Measurements from ENCODE around the gene TMEM179. TPM values are rescaled to one million over a fixed set of nuclear protein-coding genes. Genes with fewer than 3 reads are reported as not detected.

The TMEM179 gene
- total RNA-seq, 1 experiment from 2014 or later: 11.4 TPM

GRCh38 chr14:104591031-104591430 is 13.5 kb downstream of the TMEM179 start:
- H4K5ac ChIP-seq (ENCODE audit: insufficient read length, low read depth, low read length): no peak overlapping the region
- H3K4me1 Mint-ChIP-seq: peaks cover 0 to 5% of the 10 kb centered on the region in 2 experiments; a peak in 3 of 4 replicates
- no peaks in the 10 kb centered on the region for H3K27me3 ChIP-seq (ENCODE audit: insufficient read depth, low read length)
- H3T11ph ChIP-seq (ENCODE audit: low read length): no peak overlapping the region
- H3K14ac ChIP-seq (ENCODE audit: insufficient read depth, low read length): no peak overlapping the region
- no peaks in the 10 kb centered on the region for H3K79me1 ChIP-seq (ENCODE audit: insufficient read depth, low read depth, low read length, poor library complexity, severe bottlenecking)
- H2BK15ac ChIP-seq (ENCODE audit: low read depth, low read length): no peak overlapping the region
- no peak overlapping the region for H3K18ac ChIP-seq (ENCODE audit: insufficient read length, low read depth, low read length)
- no peak overlapping the region for H4K8ac ChIP-seq (replicated peaks; ENCODE audit: insufficient read length, low read depth, low read length)
- H3K23ac ChIP-seq (ENCODE audit: insufficient read length, low read depth, low read length): no peak overlapping the region
- H2AK5ac ChIP-seq (ENCODE audit: insufficient read length, low read length): no peak overlapping the region
- no peaks in the 10 kb centered on the region; a peak in 1 of 5 replicates for H3K9me3 Mint-ChIP-seq
- H3K23me2 ChIP-seq (ENCODE audit: insufficient read length, low read depth, low read length, poor library complexity, severe bottlenecking): no peaks in the 10 kb centered on the region
- no peak overlapping the region for H3K9ac ChIP-seq (ENCODE audit: extremely low read depth, insufficient read length, low read length)
- no peak overlapping the region for H3K4ac ChIP-seq (ENCODE audit: low read depth, low read length)
- no CpG with 5 or more reads among the region's 7 CpGs for WGBS (ENCODE audit: extremely low coverage, insufficient read length, low lambda C conversion rate)
- H2BK20ac ChIP-seq (ENCODE audit: low read depth, low read length, poor library complexity, severe bottlenecking): no peak overlapping the region
- H3K27ac Mint-ChIP-seq: no peak overlapping the region
- H2BK12ac ChIP-seq (ENCODE audit: insufficient read length, low read depth, low read length): no peak overlapping the region
- no peaks in the 10 kb centered on the region for H3K4me1 ChIP-seq (ENCODE audit: insufficient read depth, low read length)
- H4K91ac ChIP-seq (ENCODE audit: insufficient read length, low read depth, low read length): no peak overlapping the region
- no peak overlapping the region for H2AFZ ChIP-seq (ENCODE audit: low read length)
- no peaks in the 10 kb centered on the region for H4K20me1 ChIP-seq (ENCODE audit: control insufficient read depth, insufficient read depth, insufficient read length)
- TF ChIP-seq CTCF (conservative IDR thresholded peaks at IDR 0.05): no peak
- H3K36me3 Mint-ChIP-seq (ENCODE audit: insufficient read depth in 1 of 3, low read depth in 3 of 3): no peaks in the 10 kb centered on the region
- H2BK5ac ChIP-seq (ENCODE audit: insufficient read length, low read length): no peak overlapping the region
- H3K27me3 Mint-ChIP-seq (ENCODE audit: low read depth): peaks cover 2% of the 10 kb centered on the region; the same call in 1 of the 2 replicates
- no peak for DNase-seq
- no peak overlapping the region for H3K56ac ChIP-seq (ENCODE audit: insufficient read length, low read depth, low read length)
- H3K27ac ChIP-seq (ENCODE audit: insufficient read length, low read depth, low read length): no peak overlapping the region
- H3K4me2 ChIP-seq (ENCODE audit: insufficient read depth, insufficient read length, low read length): no peak overlapping the region
- H3K9me3 ChIP-seq (ENCODE audit: control insufficient read depth, low read depth, low read length): no peaks in the 10 kb centered on the region
- no peak overlapping the region for H2BK120ac ChIP-seq (ENCODE audit: low read depth, low read length, poor library complexity, severe bottlenecking)
- H3K4me3 Mint-ChIP-seq: no peak overlapping the region
- no peaks in the 10 kb centered on the region for H3K79me2 ChIP-seq (ENCODE audit: insufficient read depth, low read length)

All from H9 (cell line).